ENCODE data around the gene CEP83.

DNA sequence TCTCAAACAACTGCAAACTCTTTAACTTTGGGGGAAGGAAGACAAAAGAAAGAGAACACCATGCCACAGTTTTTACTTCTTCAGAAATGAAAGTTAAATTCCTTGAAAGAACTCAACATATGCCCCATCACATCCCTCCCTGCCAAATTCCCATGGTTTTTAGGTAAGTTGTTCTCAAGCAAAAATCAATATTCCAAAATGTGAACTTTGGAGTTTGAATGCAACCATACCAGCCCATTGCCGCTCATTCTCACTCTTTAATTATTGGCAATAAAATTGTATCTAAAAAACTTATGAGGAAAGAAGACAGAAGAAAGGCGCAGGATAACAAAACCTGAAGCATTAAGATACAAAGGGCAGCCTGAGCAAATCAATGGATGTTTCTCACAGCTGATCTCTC lies 31.8 kb upstream of the CEP83 start:
- TF ChIP-seq, protein P1, sequence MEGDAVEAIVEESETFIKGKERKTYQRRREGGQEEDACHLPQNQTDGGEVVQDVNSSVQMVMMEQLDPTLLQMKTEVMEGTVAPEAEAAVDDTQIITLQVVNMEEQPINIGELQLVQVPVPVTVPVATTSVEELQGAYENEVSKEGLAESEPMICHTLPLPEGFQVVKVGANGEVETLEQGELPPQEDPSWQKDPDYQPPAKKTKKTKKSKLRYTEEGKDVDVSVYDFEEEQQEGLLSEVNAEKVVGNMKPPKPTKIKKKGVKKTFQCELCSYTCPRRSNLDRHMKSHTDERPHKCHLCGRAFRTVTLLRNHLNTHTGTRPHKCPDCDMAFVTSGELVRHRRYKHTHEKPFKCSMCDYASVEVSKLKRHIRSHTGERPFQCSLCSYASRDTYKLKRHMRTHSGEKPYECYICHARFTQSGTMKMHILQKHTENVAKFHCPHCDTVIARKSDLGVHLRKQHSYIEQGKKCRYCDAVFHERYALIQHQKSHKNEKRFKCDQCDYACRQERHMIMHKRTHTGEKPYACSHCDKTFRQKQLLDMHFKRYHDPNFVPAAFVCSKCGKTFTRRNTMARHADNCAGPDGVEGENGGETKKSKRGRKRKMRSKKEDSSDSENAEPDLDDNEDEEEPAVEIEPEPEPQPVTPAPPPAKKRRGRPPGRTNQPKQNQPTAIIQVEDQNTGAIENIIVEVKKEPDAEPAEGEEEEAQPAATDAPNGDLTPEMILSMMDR (IDR thresholded peaks at IDR 0.05): no peak
- TF ChIP-seq POLR2A (IDR thresholded peaks at IDR 0.05) (no peak), POLR2AphosphoS5 (IDR thresholded peaks at IDR 0.05; ENCODE audit: insufficient read depth in 1 of 2, low read depth in 1 of 2) (no peak)

All from vagina (tissue), 2 donors.